Heart right ventricle (tissue), 16 donors: ENCODE data around the gene GALNT18. TPM values are rescaled to one million over a fixed set of nuclear protein-coding genes. Genes with fewer than 3 reads are reported as not detected.

Experiments
- ATAC-seq, 8 donors: fragments of 200-7000 bp; cut with Tn5 transposase; one replicate each; pipeline ENCODE4 v1.9.1; 2020; ENCODE audit warnings: mild to moderate bottlenecking in 8 of 8, moderate library complexity in 8 of 8, moderate number of reproducible peaks in 1 of 8
- DNase-seq, 2 donors: peaks; one replicate each; pipeline ENCODE4 v3.0.0-alpha.2; 2020
- H3K27ac ChIP-seq, 10 donors: fragments of 200-600 bp; sonication (generic) in 2 of 10; one replicate each; pipeline versions ENCODE4 v1.5.0 to v1.8.0; 2020 to 2022; ENCODE audit warnings: mild to moderate bottlenecking in 3 of 10
- H3K27me3 ChIP-seq, 7 donors: fragments of 200-600 bp; one replicate each; pipeline ENCODE4 v1.8.0; 2021 to 2022; ENCODE audit warnings: mild to moderate bottlenecking in 2 of 7
- H3K36me3 ChIP-seq, 9 donors: fragments of 200-600 bp; sonication (generic) in 1 of 9; one replicate each; pipeline versions ENCODE4 v1.5.0 to v1.8.0; 2020 to 2022; ENCODE audit warnings: mild to moderate bottlenecking in 2 of 9
- H3K4me1 ChIP-seq, 9 donors: fragments of 200-600 bp; sonication (generic) in 1 of 9; one replicate each; pipeline versions ENCODE4 v1.5.0 to v1.8.0; 2020 to 2022; ENCODE audit warnings: mild to moderate bottlenecking in 4 of 9
- H3K4me3 ChIP-seq, 10 donors: fragments of 200-600 bp; sonication (generic) in 2 of 10; one replicate each; pipeline versions ENCODE4 v1.5.0 to v1.8.0; 2020 to 2022; ENCODE audit warnings: mild to moderate bottlenecking in 7 of 10, moderate library complexity in 2 of 10
- H3K9me3 ChIP-seq, 11 donors: fragments of 200-600 bp in 10 of 11; sonication (generic) in 2 of 11; one replicate each; pipeline versions ENCODE4 v1.5.0 to v1.8.0; 2013 to 2022; ENCODE audit warnings: mild to moderate bottlenecking in 2 of 11, control low read depth in 1 of 11, moderate library complexity in 1 of 11
- WGBS, 2 donors: extraction: QIAGEN DNeasy Blood & Tissue Kit; methylation state at CpG; one replicate each; pipeline ENCODE4 v1.1.7; 2013; ENCODE audit warnings: inconsistent platforms in 1 of 2; 5-methylcytosine and 5-hydroxymethylcytosine counted together
- intact Hi-C, 10 donors: fragments of 100-400 bp; cut with DNase I; formaldehyde crosslinking; loops; one replicate each; pipeline versions ENCODE4 v1.11.1 to v1.14.2; 2022
- polyA plus RNA-seq, 2 donors: library from polyadenylated mRNA; stranded (reverse); fragments of 200-250 nt; gene quantifications; one replicate each; pipeline ENCODE4 v1.2.3, GENCODE V29; 2013
- total RNA-seq, 10 donors: library from RNA; stranded (reverse); fragmentation: NEBNext Ultra II Directional in 3 of 10; extraction: Animal tissue kit (Norgen Biotek cat#: 25700) in 3 of 10; gene quantifications; one replicate each; pipeline versions ENCODE4 v1.2.1 to v1.2.4, GENCODE V29; 2021 to 2023
- TF ChIP-seq, protein P1 (sequence below), 9 donors: fragments of 200-600 bp; sonication (generic) in 2 of 9; IDR thresholded peaks; one replicate each; pipeline versions ENCODE4 v1.5.0 to v1.8.0; 2021 to 2022; ENCODE audit warnings: antibody characterized with exemption in 9 of 9, mild to moderate bottlenecking in 5 of 9, moderate library complexity in 1 of 9
- donor health status: Arrhythmogenic right ventricular cardiomyopathy.
- donor health status: ischemic (EF 13 %, LVEDD 7.1; RV severe dilation, severe dysfunction).
- donor health status: healthy with polysubstance abuse.
- donor health status: DM: no; HTN: yes; CAD: no.
- donor health status: DM: no; HTN: no; CAD: no.
- donor health status: ischemic (EF 25% LVEDD 6.9; RV normal size, moderate dysfunction).
- donor health status: ischemic (EF 25% LVEDD 5.7; RV mildly dilated, moderate dysfunction).
- donor health status: healthy.
- donor health status: DM: yes; HTN: yes; CAD: no.
- donor health status: Ischemic cardiomyopathy.
- donor health status: ischemic (EF 35%, LVEDD 5.7; RV mildly dilated, moderate dysfunction).
- donor health status: nonischemic (EF 11% LVEDD 7.7; RV severe dilation, severe dysfunction).
- donor health status: DM: yes; HTN: yes; CAD: no.
- donor health status: PGD.
- donor health status: ischemic (EF 29% LVEDD 5.4; RV normal size, mild dysfunction).
- donor health status: nonischemic (EF 23%, LVEDD 6.1; RV moderate dilation, normal function).

GALNT18 gene
- total and polyA plus RNA-seq, 12 donors: 7.0 to 29.0 (median 15.6) TPM

DNA sequence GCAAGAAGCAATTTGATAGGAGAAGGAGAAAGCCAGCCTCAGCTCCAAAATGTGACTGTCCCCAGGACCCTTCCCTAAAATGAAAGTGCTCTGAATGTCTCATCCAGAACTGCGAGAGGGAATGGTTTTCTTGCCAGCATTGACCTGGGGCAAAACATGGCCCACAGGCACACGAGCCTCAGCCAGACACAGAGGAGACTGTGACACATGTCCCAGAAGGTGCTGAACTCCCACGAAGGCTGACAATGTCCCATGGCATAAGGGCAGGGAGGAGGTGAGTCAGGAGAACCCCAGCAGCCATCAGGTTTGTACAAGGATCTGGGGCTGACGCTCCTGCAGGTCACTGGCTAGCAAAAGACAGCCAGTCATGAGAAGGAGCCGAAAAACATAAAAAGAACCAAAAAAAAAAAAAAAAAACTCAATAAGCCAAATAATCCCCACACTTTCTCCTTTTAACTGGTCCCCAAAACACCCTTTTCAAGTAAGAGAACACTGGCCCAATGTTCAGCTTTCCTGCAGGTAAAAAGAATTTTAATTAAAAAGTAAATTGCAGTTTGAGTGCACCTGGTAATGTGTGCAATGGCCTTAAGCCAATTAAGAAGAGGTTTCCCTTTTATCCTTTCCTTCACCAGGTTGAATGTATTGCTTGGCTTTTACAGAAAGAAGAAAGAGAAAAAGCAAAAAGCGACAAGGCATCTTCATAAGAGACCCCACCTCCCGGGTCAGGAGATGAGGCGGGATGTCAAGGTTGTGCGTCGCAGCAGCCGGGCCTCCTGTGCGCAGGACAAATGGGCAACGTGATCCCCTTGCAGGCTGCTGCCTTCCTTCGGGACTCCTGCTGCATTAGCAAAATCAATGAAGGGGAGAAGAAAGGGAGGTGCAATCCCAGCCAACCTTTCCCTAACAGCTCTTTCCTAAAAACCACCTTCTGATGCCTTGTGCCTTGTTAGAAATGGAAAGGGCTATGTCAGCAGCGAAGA is 43.6 kb downstream of the GALNT18 start:
- peaks cover 23 to 84% (median 59%) of the 10 kb centered on the region in 9 donors for H3K4me1 ChIP-seq

DNA sequence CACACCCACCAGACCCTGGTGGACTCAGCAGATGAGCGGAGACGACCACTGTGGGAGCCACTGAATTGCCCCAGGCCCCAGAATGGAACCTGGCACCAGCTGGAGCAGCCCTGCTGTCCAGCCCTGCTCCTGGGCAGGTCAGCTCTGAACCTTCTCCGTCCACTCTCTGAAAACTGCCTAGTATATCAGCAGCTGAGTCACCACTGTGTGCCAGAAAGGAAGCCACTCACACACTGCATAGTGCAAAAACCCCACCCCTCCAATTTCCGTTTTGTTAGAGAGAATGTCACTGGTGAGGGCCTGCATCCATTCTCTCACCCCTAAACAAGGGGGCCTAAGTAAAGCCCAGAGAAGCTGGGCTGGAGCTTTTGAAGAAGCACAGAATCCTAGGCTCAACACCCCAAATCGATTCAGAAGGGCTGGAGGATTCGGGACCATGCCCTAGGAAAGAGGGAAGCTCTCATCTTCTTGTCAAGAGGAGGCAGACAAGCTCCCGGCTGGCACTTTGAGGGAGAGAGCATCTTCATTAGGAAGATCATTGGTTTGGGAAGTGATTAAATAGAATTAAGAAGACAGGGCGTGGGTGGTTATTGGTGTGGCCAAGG is 44.5 kb downstream of the GALNT18 start:
- H3K27ac ChIP-seq: peak overlapping the region in 9 of 10 donors; percentile 40 to 90 (median 61)
- DNase-seq (peak in 1 of 2 donors; percentile 49), ATAC-seq (peak; percentile 23 to 88 (median 60))
- TF ChIP-seq, protein P1, sequence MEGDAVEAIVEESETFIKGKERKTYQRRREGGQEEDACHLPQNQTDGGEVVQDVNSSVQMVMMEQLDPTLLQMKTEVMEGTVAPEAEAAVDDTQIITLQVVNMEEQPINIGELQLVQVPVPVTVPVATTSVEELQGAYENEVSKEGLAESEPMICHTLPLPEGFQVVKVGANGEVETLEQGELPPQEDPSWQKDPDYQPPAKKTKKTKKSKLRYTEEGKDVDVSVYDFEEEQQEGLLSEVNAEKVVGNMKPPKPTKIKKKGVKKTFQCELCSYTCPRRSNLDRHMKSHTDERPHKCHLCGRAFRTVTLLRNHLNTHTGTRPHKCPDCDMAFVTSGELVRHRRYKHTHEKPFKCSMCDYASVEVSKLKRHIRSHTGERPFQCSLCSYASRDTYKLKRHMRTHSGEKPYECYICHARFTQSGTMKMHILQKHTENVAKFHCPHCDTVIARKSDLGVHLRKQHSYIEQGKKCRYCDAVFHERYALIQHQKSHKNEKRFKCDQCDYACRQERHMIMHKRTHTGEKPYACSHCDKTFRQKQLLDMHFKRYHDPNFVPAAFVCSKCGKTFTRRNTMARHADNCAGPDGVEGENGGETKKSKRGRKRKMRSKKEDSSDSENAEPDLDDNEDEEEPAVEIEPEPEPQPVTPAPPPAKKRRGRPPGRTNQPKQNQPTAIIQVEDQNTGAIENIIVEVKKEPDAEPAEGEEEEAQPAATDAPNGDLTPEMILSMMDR (IDR thresholded peaks at IDR 0.05): no peak
- WGBS, 2 donors: 60 to 73% methylated on average over 8 of the region's 8 CpGs
- peak overlapping the region in 1 of 10 donors; percentile 8 for H3K4me3 ChIP-seq
- no peaks in the 10 kb centered on the region for H3K27me3 ChIP-seq
- no peaks in the 10 kb centered on the region for H3K9me3 ChIP-seq
- intact Hi-C loops: no loop called here
- peaks cover 21 to 82% (median 51%) of the 10 kb centered on the region in 9 donors for H3K4me1 ChIP-seq
- no peaks in the 10 kb centered on the region for H3K36me3 ChIP-seq

More for the DNA sequence above, 43.6 kb downstream of the GALNT18 start:
- H3K27me3 ChIP-seq: no peaks in the 10 kb centered on the region
- no peaks in the 10 kb centered on the region for H3K36me3 ChIP-seq
- TF ChIP-seq, protein P1 (IDR thresholded peaks at IDR 0.05): no peak
- intact Hi-C loops: no loop called here
- DNase-seq: no peak
- no peak overlapping the region for H3K4me3 ChIP-seq
- ATAC-seq: no peak
- WGBS, 2 donors: 84 to 85% methylated on average over 15 of the region's 15 CpGs
- H3K27ac ChIP-seq: peak overlapping the region in 8 of 10 donors; percentile 18 to 90 (median 64)
- no peaks in the 10 kb centered on the region for H3K9me3 ChIP-seq

DNA sequence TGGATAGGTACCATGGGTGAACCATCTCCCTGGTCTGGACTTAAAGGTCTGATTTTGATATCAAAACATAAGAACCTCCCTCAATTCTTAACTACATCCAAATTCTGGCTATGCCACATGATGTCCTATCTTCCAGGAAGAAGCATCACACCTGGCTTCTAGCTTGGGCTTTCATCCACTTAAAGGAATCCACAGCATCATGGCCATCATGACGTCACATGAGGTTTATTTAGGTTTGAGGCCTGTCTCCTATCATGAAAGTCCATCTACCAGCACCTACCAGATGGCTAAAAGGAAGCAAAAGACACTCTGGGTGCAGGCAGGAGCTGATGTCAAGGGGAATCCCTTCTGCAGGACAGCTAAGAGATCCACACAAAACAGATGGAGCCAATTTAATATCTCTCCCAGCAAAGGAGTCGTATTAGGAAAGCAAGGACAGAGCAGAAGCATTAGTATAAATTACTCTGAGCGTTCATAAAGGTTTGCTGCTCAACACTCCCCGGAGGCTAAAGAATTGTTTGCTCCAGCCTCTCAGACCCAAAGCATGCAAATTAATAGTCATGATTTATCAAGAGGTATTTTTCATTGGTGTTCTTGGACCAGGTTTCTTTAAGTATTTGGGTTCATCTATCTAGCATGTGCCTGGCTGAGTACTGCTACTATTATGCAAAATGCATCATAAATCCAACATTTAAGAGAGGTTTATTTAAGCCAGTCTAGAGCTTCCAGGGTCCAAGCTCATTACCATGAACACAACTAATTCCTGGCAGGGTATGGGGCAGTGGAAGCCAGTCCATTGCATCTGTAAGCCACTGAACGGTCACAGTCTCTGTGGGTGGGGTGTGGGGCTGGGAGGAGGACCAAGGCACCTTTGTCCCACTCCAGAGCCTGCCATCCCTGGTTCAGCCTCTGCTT is 47.2 kb downstream of the GALNT18 start:
- Histone ChIP-seq H3K27me3 (no peaks in the 10 kb centered on the region), H3K4me1 (peaks cover 9 to 82% (median 39%) of the 10 kb centered on the region in 9 donors), H3K27ac (no peak overlapping the region), H3K36me3 (no peaks in the 10 kb centered on the region), H3K9me3 (no peaks in the 10 kb centered on the region), H3K4me3 (no peak overlapping the region)
- no peak for ATAC-seq
- intact Hi-C loops: loop anchor here in 1 of 10 donors (5.0 kb wide), 1 partner anchor 37 kb away; no protein-coding TSS in a partner anchor
- WGBS, 2 donors: 86 to 92% methylated on average over 5 of the region's 5 CpGs
- TF ChIP-seq, protein P1 (IDR thresholded peaks at IDR 0.05): no peak
- DNase-seq: no peak
